Testis (tissue), 2 donors: ENCODE results near the gene TCF4.

Experiments used
- CTCF ChIP-seq, 3 experiments: fragments of 450-650 bp in 2 of 3; fragments of 200-600 bp in 1 of 3; sonication (generic) in 1 of 3; IDR thresholded peaks; one replicate each; pipeline ENCODE4 v1.5.1; 2016 to 2019; ENCODE audit warnings: antibody characterized with exemption in 3 of 3, mild to moderate bottlenecking in 2 of 3, moderate library complexity in 1 of 3
- POLR2A ChIP-seq: fragments of 450-650 bp; IDR thresholded peaks from one replicate; pipeline ENCODE4 v1.6.1; 2017; ENCODE audit warnings: antibody characterized with exemption, mild to moderate bottlenecking, moderate library complexity

GRCh38 chr18:55240978-55241377 is 347.0 kb downstream of the TCF4 start:
- TF ChIP-seq CTCF (IDR thresholded peaks at IDR 0.05) (no peak), POLR2A (no peak)
